Neural progenitor cell (in vitro differentiated cells): ENCODE data around the gene ARL8A. TPM values are rescaled to one million over a fixed set of nuclear protein-coding genes. Genes with fewer than 3 reads are reported as not detected.

Experiments used
- DNase-seq: peaks from one replicate; pipeline ENCODE4 v3.0.0-alpha.2; 2016; ENCODE audit warnings: low spot score
- H2AFZ ChIP-seq: fragments of 200-600 bp; sonication (generic); replicated peaks from 2 replicates; pipeline ENCODE4 v1.6.1; 2016; ENCODE audit warnings: antibody characterized with exemption
- H3F3A ChIP-seq: fragments of 200-600 bp; sonication (generic); 2 replicates; pipeline ENCODE4 v1.6.1; 2016; ENCODE audit warnings: antibody characterized with exemption, low read depth
- H3K27ac ChIP-seq: fragments of 200-600 bp; sonication (generic); 2 replicates; pipeline ENCODE4 v1.5.1; 2016; ENCODE audit warnings: mild to moderate bottlenecking
- H3K27me3 ChIP-seq: fragments of 200-600 bp; sonication (generic); 2 replicates; pipeline ENCODE4 v1.6.1; 2016; ENCODE audit warnings: mild to moderate bottlenecking, moderate library complexity
- H3K36me3 ChIP-seq: fragments of 200-600 bp; sonication (generic); 2 replicates; pipeline ENCODE4 v1.5.1; 2016
- H3K4me1 ChIP-seq: fragments of 200-600 bp; sonication (generic); 2 replicates; pipeline ENCODE4 v1.6.1; 2016; ENCODE audit warnings: mixed run types
- H3K4me2 ChIP-seq: fragments of 200-600 bp; sonication (generic); 2 replicates; pipeline ENCODE4 v1.6.1; 2016
- H3K4me3 ChIP-seq: fragments of 200-600 bp; sonication (generic); 2 replicates; pipeline ENCODE4 v1.5.1; 2016
- H3K79me2 ChIP-seq: fragments of 200-600 bp; sonication (generic); 2 replicates; pipeline ENCODE4 v1.6.1; 2016; ENCODE audit warnings: low read depth
- H3K9ac ChIP-seq: fragments of 200-600 bp; sonication (generic); 2 replicates; pipeline ENCODE4 v1.6.1; 2016
- H3K9me3 ChIP-seq: fragments of 200-600 bp; sonication (generic); 2 replicates; pipeline ENCODE4 v1.5.1; 2016; ENCODE audit warnings: low read depth
- H4K20me1 ChIP-seq: fragments of 200-600 bp; sonication (generic); 2 replicates; pipeline ENCODE4 v1.6.1; 2016; ENCODE audit warnings: low read depth
- H3K27ac Mint-ChIP-seq: 3 replicates; pipeline ENCODE4 v1.8.0; 2021; ENCODE audit warnings: mixed read lengths
- H3K27me3 Mint-ChIP-seq: 2 replicates; pipeline ENCODE4 v1.8.0; 2022; ENCODE audit warnings: low read depth, mild to moderate bottlenecking, inconsistent platforms, moderate library complexity, mixed read lengths; ENCODE audit not compliant: insufficient read depth
- H3K36me3 Mint-ChIP-seq: 3 replicates; pipeline ENCODE4 v1.8.0; 2021; ENCODE audit warnings: mixed read lengths
- H3K4me1 Mint-ChIP-seq: 3 replicates; pipeline ENCODE4 v1.8.0; 2021; ENCODE audit warnings: mixed read lengths
- H3K4me3 Mint-ChIP-seq: 3 replicates; pipeline ENCODE4 v1.8.0; 2021; ENCODE audit warnings: mild to moderate bottlenecking, moderate library complexity, mixed read lengths
- H3K9me3 Mint-ChIP-seq: 3 replicates; pipeline ENCODE4 v1.8.0; 2020; ENCODE audit warnings: mixed read lengths
- CTCF ChIP-seq: fragments of 200-600 bp; sonication (generic); IDR thresholded peaks from 2 replicates; pipeline ENCODE4 v1.5.1; 2017; ENCODE audit warnings: antibody characterized with exemption, mild to moderate bottlenecking
- EZH2 ChIP-seq: fragments of 200-600 bp; sonication (generic); IDR thresholded peaks from 2 replicates; pipeline ENCODE4 v1.6.1; 2017; ENCODE audit warnings: antibody characterized with exemption, mild to moderate bottlenecking, moderate library complexity
- EZH2phosphoT487 ChIP-seq: fragments of 200-600 bp; sonication (generic); IDR thresholded peaks from 2 replicates; pipeline ENCODE4 v1.6.1; 2017; ENCODE audit warnings: antibody characterized with exemption
- total RNA-seq: library from RNA; depleted of rRNA; stranded (reverse); fragments of >200 nt; gene quantifications from 2 replicates; pipeline ENCODE4 v1.2.3, GENCODE V29; 2015; ENCODE audit warnings: low replicate concordance

Gene ARL8A
- total RNA-seq, 1 donor from 2014 or later: 13.3 TPM

GRCh38 chr1:202152399-202152798 lies 7.9 kb upstream of the ARL8A start:
- no peak overlapping the region for H3K9ac ChIP-seq
- H3K27me3 ChIP-seq: no peaks in the 10 kb centered on the region
- no peaks in the 10 kb centered on the region for H3K4me1 ChIP-seq
- Mint-ChIP-seq H3K4me1 (peaks cover 9% of the 10 kb centered on the region), H3K36me3 (no peaks in the 10 kb centered on the region), H3K4me3 (no peak overlapping the region), H3K27ac (no peak overlapping the region), H3K9me3 (no peaks in the 10 kb centered on the region), H3K27me3 (peaks cover 10% of the 10 kb centered on the region)
- no peak overlapping the region for H3K4me2 ChIP-seq
- H3K36me3 ChIP-seq: no peaks in the 10 kb centered on the region
- no peak for DNase-seq
- H3F3A ChIP-seq: no peaks in the 10 kb centered on the region
- H3K9me3 ChIP-seq: no peaks in the 10 kb centered on the region
- no peak for TF ChIP-seq EZH2
- H2AFZ ChIP-seq: no peak overlapping the region
- H3K4me3 ChIP-seq: no peak overlapping the region
- no peaks in the 10 kb centered on the region for H3K79me2 ChIP-seq
- no peaks in the 10 kb centered on the region for H4K20me1 ChIP-seq
- H3K27ac ChIP-seq: no peak overlapping the region

GRCh38 chr1:202151045-202151444 lies 6.5 kb upstream of the ARL8A start:
- Histone ChIP-seq H3K27me3 (peaks cover under 1% of the 10 kb centered on the region), H3F3A (no peaks in the 10 kb centered on the region), H2AFZ (no peak overlapping the region), H3K79me2 (no peaks in the 10 kb centered on the region), H3K36me3 (no peaks in the 10 kb centered on the region), H3K4me2 (no peak overlapping the region), H4K20me1 (no peaks in the 10 kb centered on the region), H3K27ac (no peak overlapping the region), H3K9ac (no peak overlapping the region), H3K4me3 (no peak overlapping the region), H3K9me3 (no peaks in the 10 kb centered on the region), H3K4me1 (no peaks in the 10 kb centered on the region)
- TF ChIP-seq EZH2phosphoT487: no peak
- TF ChIP-seq EZH2: no peak
- H3K9me3 Mint-ChIP-seq: no peaks in the 10 kb centered on the region
- H3K36me3 Mint-ChIP-seq: no peaks in the 10 kb centered on the region
- no peak overlapping the region for H3K4me3 Mint-ChIP-seq
- peaks cover 8% of the 10 kb centered on the region for H3K27me3 Mint-ChIP-seq
- peaks cover 5% of the 10 kb centered on the region for H3K4me1 Mint-ChIP-seq
- DNase-seq: no peak
- H3K27ac Mint-ChIP-seq: no peak overlapping the region

GRCh38 chr1:202150602-202151001 lies 6.1 kb upstream of the ARL8A start:
- H3K27me3 Mint-ChIP-seq: peaks cover 8% of the 10 kb centered on the region
- H4K20me1 ChIP-seq: no peaks in the 10 kb centered on the region

DNA sequence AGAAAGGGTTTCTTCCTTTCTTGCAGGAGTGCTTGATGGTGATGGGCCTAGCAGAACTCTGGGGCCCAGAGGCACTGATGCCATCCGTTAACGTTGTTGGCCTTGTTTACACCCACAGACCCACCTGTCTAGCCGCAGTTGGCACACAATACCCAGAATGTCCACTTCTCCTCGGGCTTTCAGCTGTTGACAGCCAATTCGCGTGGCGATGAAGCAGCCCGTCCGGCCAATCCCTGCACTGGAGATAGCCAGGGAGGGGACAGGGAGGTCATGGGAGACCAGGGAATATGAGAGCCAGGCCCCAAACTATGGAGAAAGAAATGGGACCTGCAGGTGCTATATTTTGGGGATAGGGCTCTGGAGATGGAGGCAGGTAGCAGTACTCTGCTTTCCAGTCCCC lies 5.7 kb upstream of the ARL8A start:
- H3K4me3 Mint-ChIP-seq: no peak overlapping the region
- TF ChIP-seq EZH2: no peak
- TF ChIP-seq CTCF: no peak
- TF ChIP-seq EZH2phosphoT487: no peak
- Histone ChIP-seq H3K27ac (no peak overlapping the region), H3K9ac (no peak overlapping the region), H3K4me1 (no peaks in the 10 kb centered on the region), H2AFZ (no peak overlapping the region), H3K9me3 (no peaks in the 10 kb centered on the region), H3K79me2 (no peaks in the 10 kb centered on the region), H3K4me2 (no peak overlapping the region), H3K4me3 (no peak overlapping the region), H3K27me3 (peaks cover 9% of the 10 kb centered on the region), H3K36me3 (no peaks in the 10 kb centered on the region), H3F3A (peaks cover 4% of the 10 kb centered on the region), H4K20me1 (no peaks in the 10 kb centered on the region)
- no peaks in the 10 kb centered on the region for H3K9me3 Mint-ChIP-seq
- DNase-seq: no peak
- no peak overlapping the region for H3K27ac Mint-ChIP-seq
- peaks cover 10% of the 10 kb centered on the region for H3K27me3 Mint-ChIP-seq
- H3K36me3 Mint-ChIP-seq: no peaks in the 10 kb centered on the region
- peaks cover 10% of the 10 kb centered on the region for H3K4me1 Mint-ChIP-seq

More at GRCh38 chr1:202150602-202151001, 6.1 kb upstream of the ARL8A start:
- Histone ChIP-seq H3K4me1 (no peaks in the 10 kb centered on the region), H3K36me3 (no peaks in the 10 kb centered on the region), H3K27ac (no peak overlapping the region), H3K4me3 (no peak overlapping the region), H2AFZ (no peak overlapping the region), H3K27me3 (peaks cover 5% of the 10 kb centered on the region), H3K79me2 (no peaks in the 10 kb centered on the region), H3F3A (no peaks in the 10 kb centered on the region), H3K9ac (no peak overlapping the region), H3K4me2 (no peak overlapping the region), H3K9me3 (no peaks in the 10 kb centered on the region)
- DNase-seq: no peak
- Mint-ChIP-seq H3K4me1 (peaks cover 5% of the 10 kb centered on the region), H3K27ac (no peak overlapping the region), H3K4me3 (no peak overlapping the region), H3K9me3 (no peaks in the 10 kb centered on the region), H3K36me3 (no peaks in the 10 kb centered on the region)
- TF ChIP-seq CTCF (no peak), EZH2 (no peak), EZH2phosphoT487 (no peak)
